HG03280 (cell line): ENCODE measurements around the gene TCAF1.

Source experiments
- ATAC-seq: cut with Tn5 transposase; IDR thresholded peaks from one replicate; pipeline ENCODE4 v1.9.1; 2021; ENCODE audit warnings: mild to moderate bottlenecking, moderate library complexity; ENCODE audit not compliant: unreplicated experiment

TCAF1 gene

GRCh38 chr7:143901668-143902331 lies at the start of gene TCAF1:
Gene TCAF1, minus strand, starts transcription at chr7:143902176. Its CDS starts 25,568 bp downstream, at chr7:143876608.
- ATAC-seq: peak; percentile 91

- ATAC-seq: no peak
Measured at GRCh38 chr7:143948733-143949132, 46.8 kb upstream of the TCAF1 start.

GRCh38 chr7:143947111-143947510 lies 45.1 kb upstream of the TCAF1 start:
- ATAC-seq: no peak

- ATAC-seq: no peak
Measured at GRCh38 chr7:143945423-143945822, 43.4 kb upstream of the TCAF1 start.

- ATAC-seq: no peak
Measured at GRCh38 chr7:143938379-143939243, 36.6 kb upstream of the TCAF1 start.

GRCh38 chr7:143936087-143937009 lies 34.4 kb upstream of the TCAF1 start:
- no peak for ATAC-seq

GRCh38 chr7:143934526-143935325 lies 32.8 kb upstream of the TCAF1 start, which contains the start of gene OR2F2:
Gene OR2F2, plus strand, starts transcription at chr7:143935233. Its CDS starts 0 bp downstream, at chr7:143935233.
- ATAC-seq: no peak

- ATAC-seq: no peak
Measured at GRCh38 chr7:143931739-143932138, 29.8 kb upstream of the TCAF1 start.

GRCh38 chr7:143929224-143929920 lies 27.4 kb upstream of the TCAF1 start:
- no peak for ATAC-seq

GRCh38 chr7:143924851-143925250 lies 22.9 kb upstream of the TCAF1 start:
- no peak for ATAC-seq

- ATAC-seq: no peak
Measured at GRCh38 chr7:143914938-143915652, 13.1 kb upstream of the TCAF1 start.

GRCh38 chr7:143913945-143914615 lies 12.1 kb upstream of the TCAF1 start:
- no peak for ATAC-seq

- ATAC-seq: no peak
Measured at GRCh38 chr7:143910473-143911248, 8.7 kb upstream of the TCAF1 start.

GRCh38 chr7:143909863-143910262 lies 7.9 kb upstream of the TCAF1 start:
- no peak for ATAC-seq

- no peak for ATAC-seq
Measured at GRCh38 chr7:143908120-143908519, 6.1 kb upstream of the TCAF1 start.

GRCh38 chr7:143906895-143907294 lies 4.9 kb upstream of the TCAF1 start:
- no peak for ATAC-seq

GRCh38 chr7:143906151-143906550 lies 4.2 kb upstream of the TCAF1 start:
- ATAC-seq: no peak

GRCh38 chr7:143905509-143905908 lies 3.5 kb upstream of the TCAF1 start:
- no peak for ATAC-seq
